Measurements from ENCODE around the gene PSRC1.

The PSRC1 gene

GRCh38 chr1:109258481-109259466, 24.2 kb downstream of the PSRC1 start:
- no peak for DNase-seq (ENCODE audit: low spot score)

GRCh38 chr1:109257682-109258421, 25.1 kb downstream of the PSRC1 start:
- no peak for DNase-seq (ENCODE audit: low spot score)

- no peak for DNase-seq (ENCODE audit: low spot score)
Measured at GRCh38 chr1:109256971-109257681, 25.8 kb downstream of the PSRC1 start.

- DNase-seq (ENCODE audit: low spot score) = no peak
Measured at GRCh38 chr1:109256085-109256484, 26.9 kb downstream of the PSRC1 start.

- no peak for DNase-seq (ENCODE audit: low spot score)
Measured at GRCh38 chr1:109255678-109256077, 27.3 kb downstream of the PSRC1 start.

GRCh38 chr1:109255097-109255651, 27.8 kb downstream of the PSRC1 start:
- no peak for DNase-seq (ENCODE audit: low spot score)

GRCh38 chr1:109254621-109255096, 28.3 kb downstream of the PSRC1 start:
- DNase-seq (ENCODE audit: low spot score) = no peak

- peak; percentile 59 for DNase-seq (ENCODE audit: low spot score)
Measured at GRCh38 chr1:109253803-109254620, 28.9 kb downstream of the PSRC1 start.

GRCh38 chr1:109252893-109253802, 29.8 kb downstream of the PSRC1 start:
- peak; percentile 67 for DNase-seq (ENCODE audit: low spot score)

GRCh38 chr1:109252167-109252892, 30.6 kb downstream of the PSRC1 start:
- DNase-seq (ENCODE audit: low spot score) = no peak

GRCh38 chr1:109251277-109252166, 31.4 kb downstream of the PSRC1 start:
- DNase-seq (ENCODE audit: low spot score) = no peak

GRCh38 chr1:109250454-109251276, 32.3 kb downstream of the PSRC1 start:
- no peak for DNase-seq (ENCODE audit: low spot score)

- peak; percentile 69 for DNase-seq (ENCODE audit: low spot score)
Measured at GRCh38 chr1:109249654-109250401, 33.1 kb downstream of the PSRC1 start.

GRCh38 chr1:109248797-109249629, 33.9 kb downstream of the PSRC1 start, which contains the start of gene CELSR2:
Gene CELSR2, plus strand, starts transcription at chr1:109249539. Its CDS starts 541 bp downstream, at chr1:109250080.
- peak; percentile 91 for DNase-seq (ENCODE audit: low spot score)

GRCh38 chr1:109248444-109248796, 34.5 kb downstream of the PSRC1 start:
- DNase-seq (ENCODE audit: low spot score) = no peak

Data from AG08396 (cell line).